Right lobe of liver (tissue), 6 donors: Measurements from ENCODE around the gene GJC2. TPM values are rescaled to one million over a fixed set of nuclear protein-coding genes. Genes with fewer than 3 reads are reported as not detected.
"Not testable (repeated sequence)": the region's sequence is repeated elsewhere in the genome, so short reads cannot be mapped to it uniquely, and the experiment has no call there.

ENCODE experiments used
- ATAC-seq, 4 donors: fragments of 200-7000 bp; cut with Tn5 transposase; one replicate each; pipeline ENCODE4 v1.9.1; 2020; ENCODE audit warnings: mild to moderate bottlenecking in 4 of 4, moderate library complexity in 4 of 4
- DNase-seq, 3 donors: peaks; one replicate each; pipeline ENCODE4 v3.0.0-alpha.2; 2020
- H3K27ac ChIP-seq, 3 donors: fragments of 200-600 bp; one replicate each; pipeline ENCODE4 v1.8.0; 2022
- H3K27me3 ChIP-seq, 2 donors: fragments of 200-600 bp; one replicate each; pipeline ENCODE4 v1.8.0; 2022
- H3K36me3 ChIP-seq, 4 donors: fragments of 200-600 bp; sonication (generic) in 1 of 4; one replicate each; pipeline versions ENCODE4 v1.5.1 to v1.8.0; 2017 to 2022; ENCODE audit warnings: control low read depth in 1 of 4
- H3K4me1 ChIP-seq, 4 donors: fragments of 200-600 bp; sonication (generic) in 1 of 4; one replicate each; pipeline versions ENCODE4 v1.5.1 to v1.8.0; 2017 to 2022; ENCODE audit warnings: control low read depth in 1 of 4
- H3K4me3 ChIP-seq, 3 donors: fragments of 200-600 bp; one replicate each; pipeline ENCODE4 v1.8.0; 2022
- H3K9me3 ChIP-seq, 4 donors: fragments of 200-600 bp; sonication (generic) in 1 of 4; one replicate each; pipeline versions ENCODE4 v1.5.1 to v1.8.0; 2017 to 2022; ENCODE audit warnings: control low read depth in 1 of 4
- POLR2A ChIP-seq: fragments of 450-650 bp; IDR thresholded peaks from one replicate; pipeline ENCODE4 v1.6.1; 2017; ENCODE audit warnings: antibody characterized with exemption, mild to moderate bottlenecking
- WGBS: methylation state at CpG from one replicate; pipeline ENCODE4 v1.1.6; 2018; ENCODE audit warnings: low coverage, low lambda C conversion rate; ENCODE audit not compliant: insufficient coverage; ENCODE audit errors: missing lambda C conversion rate; 5-methylcytosine and 5-hydroxymethylcytosine counted together
- intact Hi-C, 2 donors: fragments of 100-400 bp; cut with DNase I; formaldehyde crosslinking; loops; one replicate each; pipeline versions ENCODE4 v1.11.2 to v1.14.1; 2022
- total RNA-seq, 6 experiments: library from RNA; depleted of rRNA in 2 of 6; stranded (reverse); fragments of >200 nt in 2 of 6; fragmentation: NEBNext Ultra II Directional in 3 of 6; extraction: Animal tissue kit (Norgen Biotek cat#: 25700) in 3 of 6; gene quantifications; one replicate each; pipeline versions ENCODE4 v1.1.0 to v1.2.4, GENCODE V29; 2016 to 2023
- TF ChIP-seq, protein P1 (sequence below), 4 donors: fragments of 200-600 bp in 3 of 4; fragments of 450-650 bp in 1 of 4; IDR thresholded peaks; one replicate each; pipeline versions ENCODE4 v1.5.1 to v1.8.0; 2016 to 2022; ENCODE audit warnings: antibody characterized with exemption in 4 of 4, mild to moderate bottlenecking in 2 of 4
- donor health status: DM: no; HTN: yes; CAD: no.
- donor health status: DM: no; HTN: no; CAD: no.
- donor health status: DM: no; HTN: no; CAD: no.
- donor health status: DM: no; HTN: yes; CAD: no.
- donor health status: DM: no; HTN: yes; CAD: no.

The GJC2 gene
- total RNA-seq, 6 experiments from 2014 or later, result 0.12 to 0.44 (median 0.16) TPM; not detected in 1

GRCh38 chr1:228185641-228185965, 35.9 kb downstream of the GJC2 start:
- Histone ChIP-seq H3K27me3 (no peaks in the 10 kb centered on the region), H3K4me1 (no peaks in the 10 kb centered on the region), H3K4me3 (no peak overlapping the region), H3K36me3 (no peaks in the 10 kb centered on the region), H3K27ac (no peak overlapping the region), H3K9me3 (no peaks in the 10 kb centered on the region)
- peak in 1 of 4 donors; percentile 9 for ATAC-seq
- no peak for DNase-seq
- intact Hi-C loops, result no loop called here
- 67% methylated on average over 4 of the region's 11 CpGs for WGBS
- TF ChIP-seq POLR2A, result no peak
- TF ChIP-seq, protein P1, sequence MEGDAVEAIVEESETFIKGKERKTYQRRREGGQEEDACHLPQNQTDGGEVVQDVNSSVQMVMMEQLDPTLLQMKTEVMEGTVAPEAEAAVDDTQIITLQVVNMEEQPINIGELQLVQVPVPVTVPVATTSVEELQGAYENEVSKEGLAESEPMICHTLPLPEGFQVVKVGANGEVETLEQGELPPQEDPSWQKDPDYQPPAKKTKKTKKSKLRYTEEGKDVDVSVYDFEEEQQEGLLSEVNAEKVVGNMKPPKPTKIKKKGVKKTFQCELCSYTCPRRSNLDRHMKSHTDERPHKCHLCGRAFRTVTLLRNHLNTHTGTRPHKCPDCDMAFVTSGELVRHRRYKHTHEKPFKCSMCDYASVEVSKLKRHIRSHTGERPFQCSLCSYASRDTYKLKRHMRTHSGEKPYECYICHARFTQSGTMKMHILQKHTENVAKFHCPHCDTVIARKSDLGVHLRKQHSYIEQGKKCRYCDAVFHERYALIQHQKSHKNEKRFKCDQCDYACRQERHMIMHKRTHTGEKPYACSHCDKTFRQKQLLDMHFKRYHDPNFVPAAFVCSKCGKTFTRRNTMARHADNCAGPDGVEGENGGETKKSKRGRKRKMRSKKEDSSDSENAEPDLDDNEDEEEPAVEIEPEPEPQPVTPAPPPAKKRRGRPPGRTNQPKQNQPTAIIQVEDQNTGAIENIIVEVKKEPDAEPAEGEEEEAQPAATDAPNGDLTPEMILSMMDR (IDR thresholded peaks at IDR 0.05), result no peak

- DNase-seq, H3K27ac ChIP-seq, H3K9me3 ChIP-seq, ATAC-seq, H3K36me3 ChIP-seq, H3K27me3 ChIP-seq, H3K4me3 ChIP-seq, intact Hi-C loops, H3K4me1 ChIP-seq: not testable (repeated sequence)
- 67% methylated on average over 2 of the region's 2 CpGs for WGBS
These were observed 38.5 kb downstream of the GJC2 start for GRCh38 chr1:228188249-228188648.

GRCh38 chr1:228190182-228190581, 40.5 kb downstream of the GJC2 start:
- Histone ChIP-seq H3K4me3 (no peak overlapping the region), H3K27ac (no peak overlapping the region), H3K36me3 (no peaks in the 10 kb centered on the region), H3K4me1 (no peaks in the 10 kb centered on the region), H3K9me3 (no peaks in the 10 kb centered on the region), H3K27me3 (no peaks in the 10 kb centered on the region)
- DNase-seq (no peak), ATAC-seq (no peak)
- intact Hi-C loops, result no loop called here
- no peak for TF ChIP-seq POLR2A
- TF ChIP-seq, protein P1 (IDR thresholded peaks at IDR 0.05), result no peak
- WGBS, result 82% methylated on average over 7 of the region's 14 CpGs

GRCh38 chr1:228190778-228191177, 41.0 kb downstream of the GJC2 start:
- H3K9me3 ChIP-seq, result no peaks in the 10 kb centered on the region
- no peaks in the 10 kb centered on the region for H3K36me3 ChIP-seq
- H3K4me3 ChIP-seq, result no peak overlapping the region
- DNase-seq (no peak), ATAC-seq (no peak)
- WGBS, result 84% methylated on average over 5 of the region's 5 CpGs
- intact Hi-C loops, result no loop called here
- H3K27me3 ChIP-seq, result no peaks in the 10 kb centered on the region
- H3K4me1 ChIP-seq, result no peaks in the 10 kb centered on the region
- no peak for TF ChIP-seq POLR2A
- TF ChIP-seq, protein P1 (IDR thresholded peaks at IDR 0.05), result no peak
- H3K27ac ChIP-seq, result no peak overlapping the region

- no peak for ATAC-seq
- intact Hi-C loops, result no loop called here
- Histone ChIP-seq H3K4me3 (no peak overlapping the region), H3K27me3 (no peaks in the 10 kb centered on the region), H3K27ac (no peak overlapping the region), H3K9me3 (no peaks in the 10 kb centered on the region), H3K4me1 (no peaks in the 10 kb centered on the region), H3K36me3 (no peaks in the 10 kb centered on the region)
- WGBS, result 78% methylated on average over 3 of the region's 3 CpGs
- no peak for TF ChIP-seq POLR2A
- TF ChIP-seq, protein P1 (IDR thresholded peaks at IDR 0.05), result no peak
- no peak for DNase-seq
These were observed 44.7 kb downstream of the GJC2 start for GRCh38 chr1:228194436-228194835.
